HG02884 (cell line): ENCODE results near the gene APLP1.
"Not testable (repeated sequence)": the region's sequence is repeated elsewhere in the genome, so short reads cannot be mapped to it uniquely, and the experiment has no call there.

Source experiments
- ATAC-seq: cut with Tn5 transposase; IDR thresholded peaks from one replicate; pipeline ENCODE4 v1.9.1; 2021; ENCODE audit warnings: mild to moderate bottlenecking, moderate library complexity; ENCODE audit not compliant: unreplicated experiment

APLP1 gene

DNA sequence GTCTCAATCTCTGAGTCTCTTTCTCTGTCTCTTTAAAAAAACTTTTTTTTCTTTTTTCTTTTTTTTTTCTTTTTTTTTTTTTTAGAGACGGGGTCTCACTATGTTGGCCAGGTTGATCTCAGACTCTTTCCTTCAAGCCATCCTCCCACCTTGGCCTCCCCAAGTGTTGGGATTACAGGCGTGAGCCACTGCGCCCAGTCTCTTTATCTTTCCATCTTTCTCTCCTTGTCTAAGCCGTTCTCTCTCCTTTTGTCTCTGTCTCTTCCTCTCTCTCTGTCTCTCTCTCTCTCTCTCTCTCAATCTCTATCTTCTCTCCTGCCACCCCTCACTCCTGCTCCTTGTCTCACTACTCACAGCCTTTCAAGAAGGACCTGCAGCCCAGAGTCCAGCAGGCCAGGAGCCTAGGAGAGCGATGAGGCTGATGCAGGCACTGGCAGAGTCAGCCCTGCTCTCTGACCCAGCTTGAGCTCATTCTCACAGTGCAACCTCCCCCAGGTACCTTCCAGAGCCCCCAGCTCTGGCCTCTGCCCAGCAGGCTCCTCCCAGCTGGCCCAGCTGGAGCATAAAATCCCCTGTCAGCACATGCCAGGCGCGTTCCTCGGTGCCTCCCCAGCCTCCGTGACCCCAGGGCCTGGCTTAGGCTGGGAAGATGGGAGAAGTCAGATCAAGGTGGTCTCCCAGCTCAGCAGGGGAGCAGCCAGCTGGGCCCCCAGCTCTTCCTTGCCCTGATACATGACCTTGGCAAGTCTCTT, 16.2 kb upstream of the APLP1 start, which contains the start of gene NPHS1:
Gene NPHS1, minus strand, starts transcription at position 476 of the 752 bp plus-strand sequence. CDS start 667 bp downstream, outside the sequence.
- no peak for ATAC-seq

GRCh38 chr19:35853038-35853756, 15.2 kb upstream of the APLP1 start:
- no peak for ATAC-seq

- no peak for ATAC-seq
These were observed 11.7 kb upstream of the APLP1 start, which contains the start of gene KIRREL2 for GRCh38 chr19:35856546-35857149. Gene KIRREL2 (plus strand): TSS chr19:35856911. CDS start chr19:35857120, 209 bp downstream.

- ATAC-seq = no peak
These were observed 10.1 kb upstream of the APLP1 start for GRCh38 chr19:35858311-35858710.

GRCh38 chr19:35859414-35859813, 9.0 kb upstream of the APLP1 start:
- no peak for ATAC-seq

DNA sequence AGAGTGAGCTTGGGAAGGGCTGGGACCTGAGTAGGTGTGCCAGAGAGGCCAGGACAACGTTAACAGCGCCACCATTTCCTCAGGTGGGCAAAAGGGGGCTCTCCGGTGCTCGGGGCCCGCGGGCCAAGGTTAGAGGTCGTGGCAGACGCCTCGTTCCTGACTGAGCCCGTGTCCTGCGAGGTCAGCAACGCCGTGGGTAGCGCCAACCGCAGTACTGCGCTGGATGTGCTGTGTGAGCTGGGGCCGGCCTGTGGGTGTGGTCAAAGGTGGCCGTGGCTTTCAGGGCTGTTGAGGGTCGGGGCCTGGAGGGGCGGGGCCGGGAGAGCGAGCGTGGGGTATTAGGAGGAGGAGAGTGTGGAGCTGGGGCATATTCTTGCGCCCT, 7.9 kb upstream of the APLP1 start:
- ATAC-seq = no peak

DNA sequence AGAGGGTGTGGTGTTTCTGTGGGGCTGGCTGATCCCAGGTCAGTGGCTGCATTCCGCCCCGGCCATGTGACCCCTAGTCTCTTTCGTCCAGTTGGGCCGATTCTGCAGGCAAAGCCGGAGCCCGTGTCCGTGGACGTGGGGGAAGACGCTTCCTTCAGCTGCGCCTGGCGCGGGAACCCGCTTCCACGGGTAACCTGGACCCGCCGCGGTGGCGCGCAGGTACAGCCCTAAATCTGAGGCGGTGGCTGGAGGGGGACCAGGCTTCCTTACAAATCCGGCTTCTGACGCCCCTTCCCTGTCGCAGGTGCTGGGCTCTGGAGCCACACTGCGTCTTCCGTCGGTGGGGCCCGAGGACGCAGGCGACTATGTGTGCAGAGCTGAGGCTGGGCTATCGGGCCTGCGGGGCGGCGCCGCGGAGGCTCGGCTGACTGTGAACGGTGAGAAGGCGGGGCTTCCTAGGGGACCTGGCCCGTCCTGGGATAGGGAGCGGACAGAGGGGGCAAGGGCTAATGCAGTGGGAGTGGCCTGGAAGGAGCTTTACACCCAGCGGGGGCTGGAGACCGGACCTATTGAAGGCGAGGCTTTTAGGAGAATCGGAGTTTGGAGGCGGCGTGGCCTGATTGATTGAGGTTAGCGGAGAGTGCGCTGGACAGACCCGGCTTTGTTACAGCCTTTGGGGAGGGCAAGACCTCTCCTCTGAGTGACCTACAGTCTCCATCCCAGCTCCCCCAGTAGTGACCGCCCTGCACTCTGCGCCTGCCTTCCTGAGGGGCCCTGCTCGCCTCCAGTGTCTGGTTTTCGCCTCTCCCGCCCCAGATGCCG, 7.3 kb upstream of the APLP1 start:
- ATAC-seq = no peak

DNA sequence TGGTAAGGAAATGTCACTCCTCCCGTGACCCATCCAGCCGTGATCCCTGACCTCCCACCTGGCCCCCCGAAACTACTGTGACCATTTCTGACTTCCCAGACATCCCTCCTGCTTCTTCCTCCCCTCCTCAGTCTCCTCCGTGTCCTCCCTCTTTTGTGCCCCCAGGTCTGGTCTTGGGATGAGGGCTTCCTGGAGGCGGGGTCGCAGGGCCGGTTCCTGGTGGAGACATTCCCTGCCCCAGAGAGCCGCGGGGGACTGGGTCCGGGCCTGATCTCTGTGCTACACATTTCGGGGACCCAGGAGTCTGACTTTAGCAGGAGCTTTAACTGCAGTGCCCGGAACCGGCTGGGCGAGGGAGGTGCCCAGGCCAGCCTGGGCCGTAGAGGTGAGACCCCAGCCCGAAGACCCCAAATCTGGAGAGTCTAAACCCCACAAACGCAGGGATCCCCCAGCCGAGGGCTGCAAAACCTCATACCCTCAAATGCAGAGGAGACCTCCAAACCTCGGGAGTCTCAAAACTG, 6.7 kb upstream of the APLP1 start:
- no peak for ATAC-seq

- no peak for ATAC-seq
These were observed 5.8 kb upstream of the APLP1 start for GRCh38 chr19:35862528-35862927.

- ATAC-seq = no peak
These were observed 5.4 kb upstream of the APLP1 start for GRCh38 chr19:35863018-35863417.

DNA sequence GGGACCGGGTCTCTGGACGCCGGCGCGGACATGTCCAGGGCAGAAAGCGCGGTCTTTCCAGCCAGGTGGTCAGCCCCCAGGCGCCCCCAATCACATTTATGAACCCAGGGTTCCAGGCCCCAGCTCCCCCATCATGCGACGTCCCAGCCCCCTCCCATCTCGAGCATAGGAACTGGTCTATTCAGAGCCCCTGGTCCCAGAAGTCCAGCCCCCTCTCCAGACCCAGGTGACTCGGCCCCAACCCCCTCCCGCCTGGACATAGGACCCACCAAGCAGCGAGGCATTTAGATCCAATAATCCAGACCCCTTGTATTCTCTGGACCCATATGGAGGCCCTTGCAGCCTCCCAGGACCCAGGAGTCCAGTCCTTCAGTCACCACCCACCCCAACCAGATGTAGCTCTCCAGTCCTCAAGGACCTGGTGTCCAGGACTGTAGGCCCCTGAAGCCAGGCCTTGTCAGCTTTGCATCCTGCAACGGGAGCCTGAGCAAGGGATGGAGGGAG, 501 bp downstream of the APLP1 start:
- ATAC-seq = no peak

GRCh38 chr19:35869327-35870123, 1.2 kb downstream of the APLP1 start:
- ATAC-seq = no peak

- ATAC-seq = not testable (repeated sequence)
These were observed 1.9 kb downstream of the APLP1 start for GRCh38 chr19:35870124-35870736.

- no peak for ATAC-seq
These were observed 2.4 kb downstream of the APLP1 start for GRCh38 chr19:35870798-35871197.

DNA sequence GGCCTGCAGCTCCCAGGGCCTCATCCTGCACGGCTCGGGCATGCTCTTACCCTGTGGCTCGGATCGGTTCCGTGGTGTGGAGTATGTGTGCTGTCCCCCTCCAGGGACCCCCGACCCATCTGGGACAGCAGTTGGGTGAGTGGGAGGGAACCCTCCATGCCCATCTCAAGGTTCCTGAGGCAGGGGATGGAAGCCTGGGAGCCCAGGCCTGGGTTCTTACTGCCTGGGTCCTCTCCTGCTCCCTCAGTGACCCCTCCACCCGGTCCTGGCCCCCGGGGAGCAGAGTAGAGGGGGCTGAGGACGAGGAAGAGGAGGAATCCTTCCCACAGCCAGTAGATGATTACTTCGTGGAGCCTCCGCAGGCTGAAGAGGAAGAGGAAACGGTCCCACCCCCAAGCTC, 3.2 kb downstream of the APLP1 start:
- no peak for ATAC-seq

- ATAC-seq = no peak
These were observed 3.8 kb downstream of the APLP1 start for GRCh38 chr19:35872180-35872579.

DNA sequence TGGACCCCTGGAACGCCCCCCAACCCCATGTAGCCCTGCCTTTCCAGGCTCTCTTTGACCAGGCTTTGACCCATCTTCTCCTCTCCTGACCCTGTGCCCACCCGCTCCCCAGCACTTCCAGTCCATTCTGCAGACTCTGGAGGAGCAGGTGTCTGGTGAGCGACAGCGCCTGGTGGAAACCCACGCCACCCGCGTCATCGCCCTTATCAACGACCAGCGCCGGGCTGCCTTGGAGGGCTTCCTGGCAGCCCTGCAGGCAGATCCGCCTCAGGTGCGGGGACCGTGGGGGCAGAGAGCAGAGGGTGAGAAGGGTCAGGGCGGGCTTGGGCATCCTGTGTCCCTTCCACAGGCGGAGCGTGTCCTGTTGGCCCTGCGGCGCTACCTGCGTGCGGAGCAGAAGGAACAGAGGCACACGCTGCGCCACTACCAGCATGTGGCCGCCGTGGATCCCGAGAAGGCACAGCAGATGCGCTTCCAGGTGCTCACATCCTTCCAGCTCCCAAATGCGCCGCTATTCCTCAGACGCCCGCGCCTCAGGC, 6.1 kb downstream of the APLP1 start:
- no peak for ATAC-seq

GRCh38 chr19:35879068-35879467, 10.7 kb downstream of the APLP1 start:
- no peak for ATAC-seq

DNA sequence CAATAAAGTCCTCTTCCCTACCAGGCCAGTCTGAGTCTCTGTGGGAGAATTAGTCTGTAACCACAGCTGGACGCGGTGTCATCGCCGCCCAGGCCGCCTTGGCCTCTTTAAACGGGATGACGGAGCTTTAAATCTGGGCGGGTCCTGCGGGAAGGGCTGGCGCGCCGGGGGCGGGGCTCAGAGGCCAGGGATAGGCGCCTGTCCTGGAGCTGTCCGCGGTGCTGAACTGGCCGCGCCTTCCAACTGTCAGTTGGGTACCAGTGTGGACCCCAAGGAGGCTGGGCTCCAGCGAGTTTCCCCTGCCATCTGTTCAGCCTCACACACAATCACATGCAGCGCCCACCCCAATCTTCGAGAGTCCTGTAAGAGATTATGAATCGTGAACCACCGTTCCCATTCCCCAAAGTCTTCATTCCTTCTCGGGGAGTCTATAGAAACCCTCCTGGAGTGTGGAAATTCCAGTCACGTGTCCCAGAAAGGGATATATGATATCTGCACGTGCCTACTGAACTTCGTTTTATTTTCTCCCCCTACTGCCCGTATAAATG, 11.5 kb downstream of the APLP1 start:
- ATAC-seq = no peak
